ENCODE data around the gene SLC4A3. TPM values are rescaled to one million over a fixed set of nuclear protein-coding genes. Genes with fewer than 3 reads are reported as not detected.
A peak's percentile ranks its signal among the peaks of the same experiment; 100 is the strongest.

The SLC4A3 gene
- total RNA-seq, 3 donors from 2014 or later (not counting 1 experiment from before 2014, with no cell fraction given) = 0.15 to 0.45 TPM; not detected in 1

DNA sequence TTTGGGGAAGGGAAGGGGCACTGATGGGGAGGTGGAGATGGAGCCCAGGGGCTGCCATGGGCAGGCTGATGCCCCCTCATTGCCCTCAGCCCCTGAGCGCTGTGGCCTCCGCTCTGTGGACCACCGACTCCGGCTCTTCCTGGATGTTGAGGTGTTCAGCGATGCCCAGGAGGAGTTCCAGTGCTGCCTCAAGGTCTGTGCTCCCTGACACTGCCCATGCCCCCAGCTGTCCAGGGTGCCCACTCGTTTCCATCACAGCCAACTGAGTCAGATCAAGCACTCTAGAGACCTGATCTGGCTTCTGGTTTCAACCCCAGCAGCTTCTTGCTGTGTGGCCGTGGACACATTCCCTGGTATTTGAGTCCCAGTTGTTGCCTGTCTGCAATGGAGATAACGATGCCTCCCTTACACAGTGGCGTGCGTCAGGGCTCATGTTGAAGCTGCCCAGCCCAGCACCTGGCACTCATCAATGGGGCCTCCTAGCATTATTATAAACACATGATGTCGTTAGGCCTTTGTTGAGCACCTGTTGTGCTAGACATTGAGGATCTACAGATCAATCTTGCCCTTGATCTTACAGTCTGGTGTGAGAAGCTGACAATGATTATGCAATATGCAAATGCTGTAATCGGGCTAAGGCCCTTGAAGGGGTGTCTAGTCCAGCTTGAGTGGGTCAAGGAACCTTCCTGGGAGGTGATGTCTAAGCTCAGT lies 15.4 kb upstream of the SLC4A3 start:
- H3K36me3 Mint-ChIP-seq = peaks cover 6% of the 10 kb centered on the region

DNA sequence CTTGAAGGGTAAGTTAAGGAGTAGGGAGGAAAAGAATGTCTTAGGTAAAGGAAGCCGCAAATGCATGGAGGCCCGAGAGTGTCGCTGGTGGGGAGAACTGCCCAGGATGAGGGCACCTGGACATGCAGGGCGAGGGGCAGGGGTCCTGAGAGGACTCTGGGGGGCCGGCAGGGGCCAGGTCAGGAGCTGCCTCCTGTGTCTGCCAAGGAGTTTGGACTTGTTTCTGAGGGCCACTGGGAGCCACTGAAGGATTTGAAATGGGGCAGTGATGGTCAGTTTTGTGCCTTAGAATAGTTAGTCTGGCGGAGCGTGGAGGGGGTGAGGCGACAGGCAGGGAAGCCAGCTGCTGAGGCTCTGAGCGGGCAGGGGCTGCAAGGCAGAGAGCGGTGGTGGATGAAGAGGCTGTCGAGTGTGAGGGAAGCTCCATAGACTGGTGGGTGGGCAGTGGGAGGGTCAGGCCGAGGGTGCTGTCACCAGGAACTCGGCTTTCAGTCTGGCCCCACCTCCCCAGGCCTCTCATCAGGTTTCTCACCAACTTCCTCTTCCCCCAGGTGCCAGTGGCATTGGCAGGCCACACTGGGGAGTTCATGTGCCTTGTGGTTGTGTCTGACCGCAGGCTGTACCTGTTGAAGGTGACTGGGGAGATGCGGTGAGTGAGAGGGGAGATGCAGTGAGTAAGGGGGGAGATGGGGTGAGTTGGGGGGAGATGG lies 14.7 kb upstream of the SLC4A3 start:
- Histone ChIP-seq H3K36me3 (ENCODE audit: control insufficient read depth, insufficient read depth, low read length) (peaks cover 42% of the 10 kb centered on the region), H3K4me3 (ENCODE audit: low read length) (no peak overlapping the region), H3K27ac (ENCODE audit: low read length) (no peak overlapping the region), H3K9me3 (ENCODE audit: control insufficient read depth, insufficient read depth, low read length) (no peaks in the 10 kb centered on the region), H3K4me1 (ENCODE audit: control insufficient read depth, insufficient read depth, low read length) (peaks cover 20% of the 10 kb centered on the region), H3K27me3 (ENCODE audit: control insufficient read depth, insufficient read depth, low read length) (no peaks in the 10 kb centered on the region)
- Mint-ChIP-seq H3K4me1 (peaks cover 8 to 22% of the 10 kb centered on the region in 2 donors), H3K4me3 (peak overlapping the region; percentile 42), H3K27ac (peak overlapping the region in 1 of 2 donors; percentile 81), H3K27me3 (ENCODE audit: low read depth in 2 of 2) (no peaks in the 10 kb centered on the region), H3K9me3 (no peaks in the 10 kb centered on the region), H3K36me3 (peaks cover 6% of the 10 kb centered on the region)
- intact Hi-C loops (cut with micrococcal nuclease) = no loop called here
- 50% methylated on average over 14 of the region's 15 CpGs for WGBS (ENCODE audit: insufficient coverage)
- DNase-seq (peak in 1 of 2 donors; percentile 51), ATAC-seq (peak in 2 of 3 donors; percentile 72 to 73)
- TF ChIP-seq, protein P1, sequence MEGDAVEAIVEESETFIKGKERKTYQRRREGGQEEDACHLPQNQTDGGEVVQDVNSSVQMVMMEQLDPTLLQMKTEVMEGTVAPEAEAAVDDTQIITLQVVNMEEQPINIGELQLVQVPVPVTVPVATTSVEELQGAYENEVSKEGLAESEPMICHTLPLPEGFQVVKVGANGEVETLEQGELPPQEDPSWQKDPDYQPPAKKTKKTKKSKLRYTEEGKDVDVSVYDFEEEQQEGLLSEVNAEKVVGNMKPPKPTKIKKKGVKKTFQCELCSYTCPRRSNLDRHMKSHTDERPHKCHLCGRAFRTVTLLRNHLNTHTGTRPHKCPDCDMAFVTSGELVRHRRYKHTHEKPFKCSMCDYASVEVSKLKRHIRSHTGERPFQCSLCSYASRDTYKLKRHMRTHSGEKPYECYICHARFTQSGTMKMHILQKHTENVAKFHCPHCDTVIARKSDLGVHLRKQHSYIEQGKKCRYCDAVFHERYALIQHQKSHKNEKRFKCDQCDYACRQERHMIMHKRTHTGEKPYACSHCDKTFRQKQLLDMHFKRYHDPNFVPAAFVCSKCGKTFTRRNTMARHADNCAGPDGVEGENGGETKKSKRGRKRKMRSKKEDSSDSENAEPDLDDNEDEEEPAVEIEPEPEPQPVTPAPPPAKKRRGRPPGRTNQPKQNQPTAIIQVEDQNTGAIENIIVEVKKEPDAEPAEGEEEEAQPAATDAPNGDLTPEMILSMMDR (IDR thresholded peaks at IDR 0.05) = no peak

More for the DNA sequence above, 15.4 kb upstream of the SLC4A3 start:
- DNase-seq (no peak), ATAC-seq (no peak)
- 86% methylated on average over 12 of the region's 12 CpGs for WGBS (ENCODE audit: insufficient coverage)
- Mint-ChIP-seq H3K9me3 (no peaks in the 10 kb centered on the region), H3K27ac (peak overlapping the region in 1 of 2 donors; percentile 81), H3K27me3 (ENCODE audit: low read depth in 2 of 2) (no peaks in the 10 kb centered on the region), H3K4me1 (peaks cover 8 to 22% of the 10 kb centered on the region in 2 donors), H3K4me3 (peak overlapping the region; percentile 42)
- Histone ChIP-seq H3K9me3 (ENCODE audit: control insufficient read depth, insufficient read depth, low read length) (no peaks in the 10 kb centered on the region), H3K36me3 (ENCODE audit: control insufficient read depth, insufficient read depth, low read length) (peaks cover 43% of the 10 kb centered on the region), H3K27ac (ENCODE audit: low read length) (no peak overlapping the region), H3K27me3 (ENCODE audit: control insufficient read depth, insufficient read depth, low read length) (no peaks in the 10 kb centered on the region), H3K4me3 (ENCODE audit: low read length) (no peak overlapping the region), H3K4me1 (ENCODE audit: control insufficient read depth, insufficient read depth, low read length) (peaks cover 20% of the 10 kb centered on the region)
- TF ChIP-seq, protein P1 (IDR thresholded peaks at IDR 0.05) = no peak
- intact Hi-C loops (cut with micrococcal nuclease) = no loop called here

DNA sequence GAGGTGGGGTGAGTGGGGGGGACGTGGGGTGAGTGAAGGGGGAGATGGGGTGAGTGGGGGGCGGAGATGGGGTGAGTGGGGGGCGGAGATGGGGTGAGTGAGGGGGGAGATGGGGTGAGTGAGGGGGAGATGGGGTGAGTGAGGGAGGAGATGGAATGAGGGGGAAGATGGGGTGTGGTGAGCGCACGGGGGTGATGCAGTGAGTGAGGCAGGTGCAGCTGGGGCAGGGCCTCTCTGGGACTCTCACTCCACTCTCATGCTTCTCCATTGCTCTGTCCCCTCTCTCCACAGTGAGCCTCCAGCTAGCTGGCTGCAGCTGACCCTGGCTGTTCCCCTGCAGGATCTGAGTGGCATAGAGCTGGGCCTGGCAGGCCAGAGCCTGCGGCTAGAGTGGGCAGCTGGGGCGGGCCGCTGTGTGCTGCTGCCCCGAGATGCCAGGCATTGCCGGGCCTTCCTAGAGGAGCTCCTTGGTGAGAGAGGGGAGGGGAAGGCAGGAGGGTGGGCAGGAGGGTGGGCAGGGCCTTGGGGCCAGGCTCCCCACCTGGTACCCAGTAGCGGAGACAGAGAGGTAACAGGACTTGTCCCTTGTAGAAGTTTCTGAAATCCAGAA lies 13.9 kb upstream of the SLC4A3 start:
- H3K27me3 ChIP-seq (ENCODE audit: control insufficient read depth, insufficient read depth, low read length) = no peaks in the 10 kb centered on the region
- Mint-ChIP-seq H3K36me3 (peaks cover 6% of the 10 kb centered on the region), H3K4me1 (peaks cover 8 to 22% of the 10 kb centered on the region in 2 donors), H3K27ac (no peak overlapping the region), H3K27me3 (ENCODE audit: low read depth in 2 of 2) (no peaks in the 10 kb centered on the region), H3K9me3 (no peaks in the 10 kb centered on the region), H3K4me3 (no peak overlapping the region)
- H3K27ac ChIP-seq (ENCODE audit: low read length) = no peak overlapping the region
- 88% methylated on average over 9 of the region's 11 CpGs for WGBS (ENCODE audit: insufficient coverage)
- no peaks in the 10 kb centered on the region for H3K9me3 ChIP-seq (ENCODE audit: control insufficient read depth, insufficient read depth, low read length)
- H3K36me3 ChIP-seq (ENCODE audit: control insufficient read depth, insufficient read depth, low read length) = peaks cover 36% of the 10 kb centered on the region
- intact Hi-C loops (cut with micrococcal nuclease) = no loop called here
- TF ChIP-seq, protein P1 (IDR thresholded peaks at IDR 0.05) = no peak
- no peak overlapping the region for H3K4me3 ChIP-seq (ENCODE audit: low read length)
- peaks cover 20% of the 10 kb centered on the region for H3K4me1 ChIP-seq (ENCODE audit: control insufficient read depth, insufficient read depth, low read length)
- DNase-seq (no peak), ATAC-seq (no peak)

All from natural killer cell (primary cell).